ENCODE data around the gene DPH2.
A peak's percentile ranks its signal among the peaks of the same experiment; 100 is the strongest.

Gene DPH2

DNA sequence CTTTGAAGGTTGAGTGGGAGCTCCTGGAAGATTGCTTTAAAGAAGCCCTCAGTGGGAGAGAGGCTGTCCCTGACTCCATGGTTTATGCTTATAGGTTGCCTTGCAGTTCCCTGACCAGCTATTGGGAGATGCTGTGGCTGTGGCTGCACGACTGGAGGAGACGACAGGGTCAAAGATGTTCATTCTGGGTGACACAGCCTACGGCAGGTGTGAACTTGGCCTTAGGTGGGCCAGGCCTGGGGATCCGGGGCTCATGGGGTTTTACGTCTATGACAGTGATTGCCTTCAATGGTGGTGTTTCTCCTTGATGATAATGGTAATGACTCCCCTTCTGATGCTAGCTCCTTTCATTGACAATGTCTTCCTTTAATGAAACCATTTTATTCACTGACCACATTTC, 692 bp downstream of the DPH2 start:
- DNase-seq: no peak

DNA sequence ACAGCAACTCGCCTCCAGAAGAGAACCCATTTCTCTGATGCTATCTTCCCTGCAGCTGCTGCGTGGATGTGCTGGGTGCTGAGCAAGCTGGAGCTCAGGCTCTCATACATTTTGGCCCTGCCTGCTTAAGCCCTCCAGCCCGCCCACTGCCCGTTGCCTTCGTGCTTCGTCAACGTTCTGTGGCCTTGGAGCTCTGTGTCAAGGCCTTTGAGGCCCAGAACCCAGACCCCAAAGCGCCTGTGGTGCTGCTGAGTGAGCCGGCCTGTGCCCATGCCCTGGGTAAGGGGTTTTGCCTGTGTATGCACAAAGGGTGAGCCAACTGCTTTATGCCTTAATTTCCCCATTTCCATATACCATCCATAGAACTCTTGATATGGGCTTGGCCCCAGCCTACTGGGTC, 1.1 kb downstream of the DPH2 start:
- DNase-seq: no peak

DNA sequence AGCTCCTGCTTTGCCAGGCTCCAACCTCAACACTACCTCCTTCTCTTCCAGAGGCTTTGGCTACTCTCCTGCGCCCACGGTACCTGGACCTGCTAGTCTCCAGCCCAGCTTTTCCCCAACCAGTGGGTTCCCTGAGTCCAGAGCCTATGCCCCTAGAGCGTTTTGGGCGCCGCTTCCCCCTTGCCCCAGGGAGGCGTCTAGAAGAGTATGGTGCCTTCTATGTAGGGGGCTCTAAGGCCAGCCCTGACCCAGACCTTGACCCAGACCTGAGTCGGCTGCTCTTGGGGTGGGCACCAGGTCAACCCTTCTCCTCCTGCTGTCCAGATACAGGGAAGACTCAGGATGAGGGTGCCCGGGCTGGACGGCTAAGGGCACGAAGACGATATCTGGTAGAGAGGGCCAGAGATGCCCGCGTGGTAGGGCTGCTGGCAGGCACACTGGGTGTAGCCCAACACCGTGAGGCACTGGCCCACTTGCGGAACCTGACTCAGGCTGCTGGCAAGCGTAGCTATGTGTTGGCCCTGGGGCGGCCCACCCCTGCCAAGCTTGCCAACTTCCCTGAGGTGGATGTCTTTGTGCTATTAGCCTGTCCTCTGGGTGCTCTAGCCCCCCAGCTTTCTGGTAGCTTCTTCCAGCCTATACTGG, 1.6 kb downstream of the DPH2 start:
- no peak for DNase-seq

DNA sequence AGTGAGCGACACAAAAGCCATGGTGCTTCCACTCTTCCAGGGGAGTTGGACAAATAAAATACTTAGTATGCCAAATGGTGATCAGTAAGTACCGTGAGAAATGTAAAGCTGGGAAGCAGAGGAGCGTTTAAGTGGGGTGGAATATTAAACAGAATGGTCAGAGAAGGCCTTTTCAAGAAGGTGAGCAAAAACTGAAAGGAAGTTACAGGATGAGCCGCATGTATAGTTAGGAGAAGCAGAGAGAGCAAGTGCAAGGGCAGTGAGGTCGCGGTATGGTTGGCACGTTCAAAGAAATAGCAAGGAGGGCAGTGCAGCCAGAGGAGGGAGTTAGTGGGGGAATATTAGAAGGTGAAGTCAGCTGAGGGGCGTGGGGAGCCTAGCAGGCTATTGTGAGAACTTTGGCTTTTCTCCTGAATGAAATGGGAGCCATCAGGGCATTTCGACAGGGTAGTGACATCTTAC, 4.2 kb downstream of the DPH2 start:
- no peak for DNase-seq

DNA sequence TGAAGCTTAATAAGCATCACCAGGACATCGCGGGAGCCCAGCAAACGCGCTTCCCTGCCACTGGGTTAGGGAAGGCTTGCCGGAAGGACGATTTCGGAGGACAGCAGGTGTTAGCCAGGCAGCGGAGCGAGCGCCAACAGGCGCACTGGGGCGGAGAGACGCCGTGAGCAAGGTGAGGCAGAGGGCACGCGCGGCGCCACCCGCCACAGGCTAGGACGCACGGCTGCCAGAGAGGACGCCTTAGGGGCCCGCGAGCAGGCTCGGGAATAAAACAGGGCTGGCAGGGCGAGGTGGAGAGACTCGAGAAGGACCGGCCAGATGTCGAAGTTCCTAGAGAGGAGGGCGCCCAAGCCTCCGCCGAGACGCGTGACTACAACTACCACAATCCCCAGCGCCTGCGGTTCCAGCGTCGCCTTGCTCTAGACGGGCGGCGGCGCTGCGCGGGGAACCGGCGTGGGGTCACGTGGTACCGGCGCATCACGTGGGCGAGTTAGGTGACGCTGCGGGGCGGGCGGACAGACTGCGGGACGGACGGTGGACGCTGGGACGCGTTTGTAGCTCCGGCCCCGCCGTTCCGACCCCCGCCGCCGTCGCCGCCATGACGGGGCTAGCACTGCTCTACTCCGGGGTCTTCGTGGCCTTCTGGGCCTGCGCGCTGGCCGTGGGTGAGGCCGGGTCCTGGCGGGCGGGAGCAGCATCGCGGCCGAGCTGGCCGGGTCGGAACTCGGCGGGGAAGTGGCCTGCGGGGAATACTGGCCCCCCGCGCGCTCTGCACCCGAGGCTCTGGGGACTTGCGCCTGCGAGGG, 4.8 kb downstream of the DPH2 start, which contains the start of gene ATP6V0B:
TSS of gene ATP6V0B (plus strand) at position 518 of the 806 bp plus-strand sequence. CDS start at position 599, 81 bp downstream.
- DNase-seq: peak; percentile 90

DNA sequence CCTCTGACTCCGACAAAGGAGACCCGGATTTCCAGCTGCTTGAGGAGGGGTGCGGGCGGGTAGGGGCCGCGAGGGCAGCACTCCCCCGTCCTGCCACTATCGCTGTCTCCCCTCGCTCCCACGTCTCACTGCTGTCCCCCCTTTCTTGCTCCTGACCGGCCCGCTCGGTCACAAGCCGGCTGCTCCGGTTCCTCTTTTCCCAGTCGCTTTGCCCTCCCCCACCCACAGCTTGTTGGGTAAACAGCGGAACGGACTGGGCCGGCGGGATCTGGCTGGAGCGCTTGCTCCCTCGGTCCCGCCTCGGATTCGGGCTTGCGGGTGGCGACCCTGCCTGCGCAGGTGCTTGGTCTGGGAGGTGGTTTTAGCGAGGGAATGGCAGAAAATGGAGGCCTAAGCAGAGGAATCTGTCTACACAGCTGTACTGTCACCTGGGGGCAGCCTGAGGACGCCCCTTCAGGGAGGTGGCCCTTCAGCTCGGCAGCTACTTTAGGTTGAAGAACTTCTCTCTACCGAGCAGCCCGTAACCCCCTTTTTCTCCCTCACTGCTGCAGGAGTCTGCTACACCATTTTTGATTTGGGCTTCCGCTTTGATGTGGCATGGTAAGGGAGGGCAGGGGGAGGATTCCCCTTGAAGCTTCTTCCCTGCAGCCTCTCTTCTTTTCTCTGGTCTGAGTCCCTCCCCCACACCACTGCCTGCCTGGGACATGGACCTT, 5.6 kb downstream of the DPH2 start:
- peak; percentile 60 for DNase-seq

DNA sequence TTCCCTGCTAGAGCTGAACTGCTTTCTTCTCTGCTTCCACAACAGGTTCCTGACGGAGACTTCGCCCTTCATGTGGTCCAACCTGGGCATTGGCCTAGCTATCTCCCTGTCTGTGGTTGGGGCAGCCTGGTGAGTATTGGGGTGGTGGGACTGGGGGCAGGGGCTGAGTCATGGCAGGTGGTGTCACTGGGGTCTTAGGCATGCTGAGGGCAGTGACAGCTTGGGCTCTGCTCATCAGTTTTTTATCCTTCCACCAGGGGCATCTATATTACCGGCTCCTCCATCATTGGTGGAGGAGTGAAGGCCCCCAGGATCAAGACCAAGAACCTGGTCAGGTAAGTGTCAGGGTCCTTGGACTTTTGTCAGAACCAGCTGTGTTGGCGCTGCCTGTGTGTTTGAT, 6.2 kb downstream of the DPH2 start:
- no peak for DNase-seq

DNA sequence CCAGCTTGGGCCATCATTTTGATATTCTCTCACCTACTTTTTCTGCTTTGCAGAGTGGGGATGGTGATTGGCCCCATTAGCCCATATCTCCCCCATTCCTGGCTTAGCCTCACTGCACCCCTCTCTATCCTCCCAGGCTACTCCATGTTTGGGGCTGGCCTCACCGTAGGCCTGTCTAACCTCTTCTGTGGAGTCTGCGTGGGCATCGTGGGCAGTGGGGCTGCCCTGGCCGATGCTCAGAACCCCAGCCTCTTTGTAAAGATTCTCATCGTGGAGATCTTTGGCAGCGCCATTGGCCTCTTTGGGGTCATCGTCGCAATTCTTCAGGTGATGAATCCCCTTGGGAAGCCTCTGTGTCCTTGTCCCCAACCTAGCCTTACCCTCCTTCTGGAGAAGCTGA, 7.1 kb downstream of the DPH2 start:
- no peak for DNase-seq

DNA sequence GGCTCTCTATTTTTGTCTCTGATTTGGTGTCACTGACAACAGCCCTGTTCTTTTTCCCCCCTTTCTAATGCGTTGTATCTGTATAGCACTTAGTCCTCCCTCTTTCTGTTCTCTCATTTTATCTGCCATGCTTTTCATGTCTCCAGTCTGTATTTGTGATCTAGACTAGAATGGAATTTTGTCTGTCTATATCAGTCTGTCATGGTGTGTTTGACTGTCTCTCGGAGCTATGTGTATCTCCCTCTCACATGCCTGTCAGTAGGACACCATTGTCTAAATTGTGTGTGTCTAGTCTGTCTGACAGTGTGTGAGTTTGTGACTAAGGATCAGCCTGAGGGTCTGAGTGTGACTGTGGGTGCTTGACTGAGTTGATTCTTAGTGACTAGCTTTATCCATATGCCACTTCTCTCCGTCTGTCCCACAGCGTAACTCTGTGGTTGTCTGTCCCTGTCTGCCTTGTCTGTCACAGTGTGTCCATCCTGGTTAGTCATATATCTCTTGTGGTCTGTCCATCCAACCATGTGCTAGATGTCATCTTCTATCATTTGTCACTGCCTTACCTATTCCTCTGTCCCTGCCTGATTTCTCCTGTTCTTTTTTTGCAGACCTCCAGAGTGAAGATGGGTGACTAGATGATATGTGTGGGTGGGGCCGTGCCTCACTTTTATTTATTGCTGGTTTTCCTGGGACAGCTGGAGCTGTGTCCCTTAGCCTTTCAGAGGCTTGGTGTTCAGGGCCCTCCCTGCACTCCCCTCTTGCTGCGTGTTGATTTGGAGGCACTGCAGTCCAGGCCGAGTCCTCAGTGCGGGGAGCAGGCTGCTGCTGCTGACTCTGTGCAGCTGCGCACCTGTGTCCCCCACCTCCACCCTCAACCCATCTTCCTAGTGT, 7.8 kb downstream of the DPH2 start:
- DNase-seq: no peak

DNA sequence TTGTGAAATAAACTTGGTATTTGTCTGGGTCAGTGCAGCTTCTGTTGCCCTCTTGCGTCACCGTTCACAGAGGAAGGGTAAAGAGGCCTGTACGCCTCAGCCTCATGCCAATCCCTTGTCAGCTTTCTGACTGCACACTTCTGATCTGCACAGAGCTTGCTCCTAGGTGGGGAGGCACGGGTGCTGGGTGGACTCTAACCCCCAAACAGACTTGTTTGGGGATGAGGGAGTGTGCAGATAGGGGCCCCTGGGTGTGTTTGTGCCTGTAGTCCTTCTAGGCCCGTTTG, 8.4 kb downstream of the DPH2 start:
- DNase-seq: no peak

DNA sequence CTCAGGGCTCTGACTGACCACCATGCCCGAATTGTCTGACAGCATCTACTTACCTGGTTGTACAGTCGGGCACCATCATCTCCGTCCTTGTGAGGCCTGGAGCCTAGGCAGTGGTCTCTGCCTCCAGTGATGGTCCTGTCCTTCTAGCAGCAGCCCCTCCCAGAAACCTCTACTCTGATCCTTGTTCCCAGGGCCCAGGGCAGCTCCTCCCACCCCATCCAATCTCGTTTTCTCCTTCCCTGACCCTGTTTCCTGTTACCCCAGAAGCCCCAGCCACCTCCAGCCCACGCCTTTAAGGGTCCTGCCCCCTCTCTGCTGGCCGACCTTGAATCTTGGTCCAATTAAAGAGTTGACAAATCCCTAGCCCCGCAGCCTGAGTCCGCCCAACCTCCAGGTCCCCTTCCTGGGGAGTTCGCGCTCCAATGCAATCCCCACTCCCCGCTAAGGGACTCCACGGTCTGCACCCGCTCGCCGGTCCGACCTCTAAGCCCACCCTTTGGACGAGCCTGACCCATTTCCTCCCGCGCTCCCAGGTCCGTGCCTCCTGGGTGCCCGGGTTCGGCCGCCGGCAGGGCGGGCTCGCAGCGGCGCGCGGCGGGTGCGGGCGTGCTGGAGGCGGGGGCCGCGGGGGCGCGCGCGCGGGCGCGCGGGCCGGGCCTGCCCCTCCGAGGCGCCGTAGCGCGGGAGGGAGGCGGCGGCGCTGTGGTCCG, 8.9 kb downstream of the DPH2 start, which contains the start of gene B4GALT2:
TSS of gene B4GALT2 (plus strand) at position 660 of the 710 bp plus-strand sequence. CDS start 1,951 bp downstream, outside the sequence.
- no peak for DNase-seq

DNA sequence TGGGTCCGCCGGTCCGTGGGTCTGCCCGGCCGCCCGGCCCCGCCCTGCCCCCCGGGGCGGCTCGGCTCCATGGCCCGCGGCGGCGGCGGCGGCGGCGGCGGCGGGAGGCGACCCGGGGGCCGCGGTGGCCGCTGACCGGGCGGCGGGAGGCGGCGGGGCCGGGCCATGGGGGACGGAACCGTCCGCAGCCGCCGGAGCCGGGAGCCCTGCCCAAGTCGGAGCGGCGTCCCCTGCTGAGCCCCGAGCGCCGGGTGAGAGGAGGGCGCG, 9.4 kb downstream of the DPH2 start:
- no peak for DNase-seq

DNA sequence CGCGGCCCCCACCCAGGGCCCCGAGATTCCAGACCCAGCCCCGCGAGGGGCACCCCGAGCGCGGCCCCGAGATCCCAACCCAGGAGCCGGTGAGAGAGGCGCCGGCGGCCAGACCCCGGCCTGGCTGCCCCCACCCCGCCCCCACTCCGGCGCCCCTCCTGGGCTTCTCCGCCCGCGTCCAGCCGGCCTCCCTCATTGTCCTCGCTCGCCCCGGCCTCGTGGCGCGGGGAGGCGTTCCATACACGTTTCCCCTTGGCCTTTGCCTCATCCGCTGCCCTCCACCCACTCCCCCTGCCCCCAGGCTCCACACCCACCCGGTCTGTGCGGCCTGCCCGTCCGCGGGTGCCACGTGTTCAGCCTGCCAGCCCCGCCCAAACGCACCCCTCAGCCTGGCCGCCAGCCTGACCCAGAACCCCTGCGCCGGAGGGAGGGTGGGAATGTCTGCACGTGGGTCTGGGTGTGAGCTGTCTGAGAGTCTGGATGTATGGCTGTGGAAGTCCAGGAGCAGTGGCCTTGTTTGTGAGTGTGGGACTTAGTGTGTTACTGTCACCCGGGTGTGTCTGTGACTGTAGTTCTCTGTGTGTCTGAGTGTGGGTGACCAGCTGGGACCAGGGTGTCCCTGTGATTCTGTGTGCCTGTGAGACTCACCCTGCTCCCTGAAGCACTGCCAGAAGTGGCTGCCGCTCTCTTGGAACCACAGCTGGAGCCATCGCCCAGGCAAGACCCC, 9.9 kb downstream of the DPH2 start:
- no peak for DNase-seq

DNA sequence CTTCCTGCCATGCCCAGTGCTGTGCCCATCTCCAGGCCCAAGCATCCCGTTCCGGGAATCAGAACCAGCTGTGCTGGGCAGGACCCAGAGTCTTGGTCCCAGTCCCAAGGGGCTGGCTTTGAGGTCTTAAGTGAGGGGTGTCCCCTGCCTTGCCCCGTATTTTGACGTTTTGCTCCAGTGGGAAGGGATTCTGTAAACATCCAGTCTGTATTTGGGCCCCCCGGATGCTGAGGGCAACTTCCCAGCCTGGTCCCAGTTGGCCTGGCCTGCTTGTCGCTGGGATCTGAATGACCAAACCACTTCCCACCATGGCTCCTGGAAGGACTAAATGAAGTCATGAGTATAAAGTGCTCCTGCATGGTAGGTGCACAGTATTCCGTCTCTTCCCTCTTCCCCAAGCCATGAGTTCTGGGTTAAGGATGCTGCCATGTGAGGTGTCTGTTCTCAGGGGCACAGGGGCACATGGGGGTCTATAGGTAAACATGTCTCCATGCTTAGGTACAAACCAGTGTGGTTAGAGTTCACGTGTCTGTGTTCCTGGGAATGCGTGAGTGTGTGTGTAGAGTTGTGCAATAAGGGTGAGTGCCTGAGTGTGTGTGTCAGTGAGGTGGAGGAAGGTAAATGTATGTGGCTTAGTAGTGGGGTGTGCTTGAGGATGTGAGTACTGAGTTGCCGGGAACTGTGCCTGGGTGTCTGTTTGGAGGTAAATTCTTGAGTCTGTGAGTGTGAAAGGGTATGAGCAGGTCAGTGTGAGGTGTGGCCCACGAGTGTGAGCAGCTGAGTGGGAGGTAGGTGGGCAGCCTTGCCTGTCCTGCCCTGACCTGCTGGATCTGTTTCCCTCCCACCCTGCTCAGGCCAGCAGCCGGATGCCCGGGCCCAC, 10.7 kb downstream of the DPH2 start:
- DNase-seq: no peak

DNA sequence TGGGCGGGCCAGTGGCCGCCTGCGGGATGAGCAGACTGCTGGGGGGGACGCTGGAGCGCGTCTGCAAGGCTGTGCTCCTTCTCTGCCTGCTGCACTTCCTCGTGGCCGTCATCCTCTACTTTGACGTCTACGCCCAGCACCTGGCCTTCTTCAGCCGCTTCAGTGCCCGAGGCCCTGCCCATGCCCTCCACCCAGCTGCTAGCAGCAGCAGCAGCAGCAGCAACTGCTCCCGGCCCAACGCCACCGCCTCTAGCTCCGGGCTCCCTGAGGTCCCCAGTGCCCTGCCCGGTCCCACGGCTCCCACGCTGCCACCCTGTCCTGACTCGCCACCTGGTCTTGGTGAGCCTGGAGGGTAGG, 11.3 kb downstream of the DPH2 start:
- DNase-seq: no peak

DNA sequence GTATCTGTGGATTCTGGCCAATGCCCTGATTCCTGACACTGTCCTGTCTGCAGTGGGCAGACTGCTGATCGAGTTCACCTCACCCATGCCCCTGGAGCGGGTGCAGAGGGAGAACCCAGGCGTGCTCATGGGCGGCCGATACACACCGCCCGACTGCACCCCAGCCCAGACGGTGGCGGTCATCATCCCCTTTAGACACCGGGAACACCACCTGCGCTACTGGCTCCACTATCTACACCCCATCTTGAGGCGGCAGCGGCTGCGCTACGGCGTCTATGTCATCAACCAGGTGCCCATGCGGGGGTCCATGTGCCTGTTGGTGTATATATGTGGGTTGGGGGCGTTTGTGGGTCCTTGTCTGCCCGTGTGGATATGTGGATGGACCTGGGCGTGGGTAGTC, 11.8 kb downstream of the DPH2 start:
- no peak for DNase-seq

DNA sequence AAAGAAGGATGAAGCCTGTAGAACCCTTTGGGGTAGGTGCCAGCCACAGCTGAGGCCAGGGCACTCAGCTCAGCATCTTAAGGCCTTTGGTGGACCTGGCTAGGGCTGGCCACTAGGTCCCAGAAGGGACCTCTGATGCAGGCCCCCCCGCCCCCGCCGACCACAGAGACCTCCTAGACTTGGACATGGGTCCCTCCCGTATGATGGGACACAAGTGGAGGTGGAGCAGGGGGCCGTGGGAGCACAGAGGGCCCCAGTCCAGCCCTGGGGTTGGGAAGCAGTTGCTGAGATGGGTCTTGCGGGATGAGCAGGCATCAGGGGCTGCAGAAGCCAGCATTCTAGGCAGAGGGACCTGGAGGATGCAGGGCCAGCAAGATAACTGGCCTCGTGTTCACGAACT, 12.4 kb downstream of the DPH2 start:
- DNase-seq: no peak

DNA sequence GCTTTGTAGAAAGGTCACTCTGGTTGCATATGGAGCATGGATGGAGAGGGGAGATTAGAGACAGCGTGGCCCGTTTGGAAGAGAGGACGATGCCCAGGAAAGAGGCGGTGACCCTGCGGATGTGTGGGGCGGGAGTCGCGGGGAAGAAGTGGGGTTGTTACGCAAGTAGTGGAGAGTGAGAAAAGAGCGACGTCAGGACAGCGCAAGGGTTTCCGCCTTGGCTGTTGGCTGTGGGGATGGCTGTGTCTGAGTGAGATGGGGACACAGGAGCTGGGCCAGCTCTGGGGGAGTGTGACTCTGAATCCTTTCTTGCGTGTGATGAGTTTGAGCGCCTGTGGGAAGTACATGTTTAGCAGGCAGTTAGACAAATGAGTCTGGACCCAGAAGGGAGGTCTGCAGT, 13.0 kb downstream of the DPH2 start:
- peak; percentile 28 for DNase-seq

DNA sequence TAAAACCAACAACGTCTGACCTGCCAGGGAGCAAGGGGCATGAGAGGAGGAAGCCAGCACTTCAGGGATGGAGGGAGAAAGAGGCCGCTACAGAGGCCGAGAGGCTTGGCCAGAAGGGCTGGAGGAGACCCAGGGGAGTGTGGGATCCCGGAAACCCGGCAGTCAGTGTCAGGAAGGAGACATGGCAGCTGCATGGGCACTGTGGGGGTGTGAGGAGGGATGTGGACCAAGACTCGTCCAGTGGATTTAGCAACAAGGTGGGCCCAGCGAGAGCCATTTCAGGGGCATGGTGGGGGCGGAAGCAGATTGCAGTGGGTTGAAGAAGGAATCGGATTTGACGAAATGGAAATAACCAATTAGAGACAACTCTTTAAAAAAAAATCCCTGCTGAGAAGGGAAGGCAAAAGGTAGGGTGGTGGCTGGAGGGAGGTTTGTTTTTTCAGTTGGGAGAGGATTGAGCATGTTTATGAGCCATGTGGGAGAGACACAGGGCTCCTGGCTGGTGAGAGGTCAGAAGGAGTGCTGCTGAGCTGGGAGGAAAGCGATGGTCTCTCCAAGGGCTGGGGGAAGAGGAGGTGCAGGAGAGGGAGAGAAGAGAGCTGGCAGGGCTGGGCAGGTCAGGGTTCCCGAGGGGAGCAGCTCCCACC, 13.6 kb downstream of the DPH2 start:
- DNase-seq: no peak

DNA sequence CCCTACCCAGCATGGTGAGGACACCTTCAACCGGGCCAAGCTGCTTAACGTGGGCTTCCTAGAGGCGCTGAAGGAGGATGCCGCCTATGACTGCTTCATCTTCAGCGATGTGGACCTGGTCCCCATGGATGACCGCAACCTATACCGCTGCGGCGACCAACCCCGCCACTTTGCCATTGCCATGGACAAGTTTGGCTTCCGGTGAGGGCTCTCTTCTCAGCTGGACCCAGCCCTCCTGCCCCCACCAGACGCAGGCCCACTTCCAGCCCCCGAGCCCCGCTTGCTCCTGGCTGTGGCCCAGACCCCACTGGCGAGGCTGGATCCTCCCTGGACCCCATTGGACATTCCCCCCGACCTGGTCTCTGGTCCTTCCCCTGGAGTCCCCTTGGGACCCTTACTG, 15.0 kb downstream of the DPH2 start:
- DNase-seq: no peak
